Endodermal cell (in vitro differentiated cells): ENCODE measurements around the gene PRDM2. TPM values are rescaled to one million over a fixed set of nuclear protein-coding genes. Genes with fewer than 3 reads are reported as not detected.

Source experiments
- DNase-seq: peaks from one replicate; pipeline ENCODE4 v3.0.0-alpha.2; 2017
- H3K27ac ChIP-seq: 2 replicates; pipeline ENCODE4 v1.5.1; 2013; ENCODE audit warnings: mild to moderate bottlenecking, low read depth, low read length, moderate library complexity
- H3K27me3 ChIP-seq: 2 replicates; pipeline ENCODE4 v1.6.1; 2013; ENCODE audit warnings: mild to moderate bottlenecking, low read length, moderate library complexity; ENCODE audit not compliant: insufficient read depth, control insufficient read depth, poor library complexity, severe bottlenecking
- H3K36me3 ChIP-seq: 2 replicates; pipeline ENCODE4 v1.7.0; 2013; ENCODE audit warnings: mild to moderate bottlenecking, low read length, moderate library complexity; ENCODE audit not compliant: control insufficient read depth, insufficient read depth
- H3K4me1 ChIP-seq: one replicate; pipeline ENCODE4 v1.7.0; 2013; ENCODE audit warnings: low read length; ENCODE audit not compliant: control insufficient read depth, insufficient read depth
- H3K4me3 ChIP-seq: 2 replicates; pipeline ENCODE4 v1.5.1; 2013; ENCODE audit warnings: mild to moderate bottlenecking, low read length, moderate library complexity
- H3K9ac ChIP-seq: 2 replicates; pipeline ENCODE4 v1.6.1; 2013; ENCODE audit warnings: mild to moderate bottlenecking, low read length, moderate library complexity; ENCODE audit not compliant: poor library complexity, severe bottlenecking; ENCODE audit errors: extremely low read depth
- H3K9me3 ChIP-seq: 2 replicates; pipeline ENCODE4 v1.6.1; 2013; ENCODE audit warnings: mild to moderate bottlenecking, low read length, moderate library complexity; ENCODE audit not compliant: control insufficient read depth
- H3K27ac Mint-ChIP-seq: 2 replicates; pipeline ENCODE4 v1.8.0; 2020; ENCODE audit warnings: mixed read lengths
- H3K27me3 Mint-ChIP-seq: 2 replicates; pipeline ENCODE4 v1.8.0; 2021; ENCODE audit warnings: mild to moderate bottlenecking, mixed read lengths; ENCODE audit not compliant: insufficient read depth
- H3K36me3 Mint-ChIP-seq: 2 replicates; pipeline ENCODE4 v1.8.0; 2020; ENCODE audit warnings: low read depth, mixed read lengths
- H3K4me1 Mint-ChIP-seq: 2 replicates; pipeline ENCODE4 v1.8.0; 2020; ENCODE audit warnings: mixed read lengths
- H3K4me3 Mint-ChIP-seq: 2 replicates; pipeline ENCODE4 v1.8.0; 2020; ENCODE audit warnings: mild to moderate bottlenecking, moderate library complexity, mixed read lengths
- H3K9me3 Mint-ChIP-seq: 2 replicates; pipeline ENCODE4 v1.8.0; 2020; ENCODE audit warnings: mild to moderate bottlenecking, mixed read lengths
- CTCF ChIP-seq: fragments of 200-600 bp; sonication (generic); conservative IDR thresholded peaks from 2 replicates; pipeline ENCODE4 v1.5.0; 2021; ENCODE audit warnings: antibody characterized with exemption, mild to moderate bottlenecking
- WGBS, 2 experiments: methylation state at CpG; one replicate each; pipeline versions ENCODE4 v1.1.5 to v1.1.7; 2013; ENCODE audit warnings: missing lambda C conversion rate in 2 of 2, mixed read lengths in 1 of 2; ENCODE audit not compliant: insufficient coverage in 1 of 2, insufficient read length in 1 of 2; 5-methylcytosine and 5-hydroxymethylcytosine counted together
- long read RNA-seq, 4 experiments: library from polyadenylated mRNA in 2 of 4; library from RNA in 1 of 4; library from capped mRNA in 1 of 4; stranded (forward) in 3 of 4; unstranded in 1 of 4; transcript quantifications; one replicate each; pipeline ENCODE4 v2.0.0, GENCODE V29; 2020 to 2021; ENCODE audit warnings: inconsistent platforms in 1 of 4
- polyA plus RNA-seq, 2 experiments: library from polyadenylated mRNA; stranded (reverse); fragments of 50-300 nt; gene quantifications; one replicate each; pipeline ENCODE4 v1.2.3, GENCODE V29; 2013
- total RNA-seq, 2 donors: library from RNA; stranded (reverse); fragmentation: NEBNext Ultra II Directional in 1 of 2; extraction: Animal tissue kit (Norgen Biotek cat#: 25700) in 1 of 2; gene quantifications; 2 replicates in 1 of 2; 3 replicates in 1 of 2; pipeline ENCODE4 v1.2.1, GENCODE V29; 2021

PRDM2 gene
- total RNA-seq: 10 to 100 TPM; 29.4 to 35.4 TPM
- polyA plus RNA-seq (2013, experiment 1 of 2): 35.9 TPM
- polyA plus RNA-seq (2013, experiment 2 of 2): 40.1 TPM
- long read RNA-seq, experiment 1, partial matches to known transcripts: 3 of 8 reads
- long read RNA-seq, experiment 1, other reads (novel, unspliced or antisense): 4 of 8 reads
- long read RNA-seq, experiment 2, full-length matches to known transcripts: 3 of 21 reads
- long read RNA-seq, experiment 2, partial matches to known transcripts: 5 of 21 reads
- long read RNA-seq, experiment 2, other reads (novel, unspliced or antisense): 13 of 21 reads
- long read RNA-seq, experiment 3, partial matches to known transcripts: 0 of 2 reads
- long read RNA-seq, experiment 3, other reads (novel, unspliced or antisense): 2 of 2 reads
- long read RNA-seq, experiment 4, partial matches to known transcripts: 0 of 3 reads
- long read RNA-seq, experiment 4, other reads (novel, unspliced or antisense): 2 of 3 reads

GRCh38 chr1:13699936-13700520, at the start of gene PRDM2:
PRDM2 (plus strand) TSS chr1:13700188; CDS start chr1:13715606, 15,418 bp downstream.
- peak; percentile 73 for DNase-seq
- WGBS, 2 experiments: 2 to 3% methylated on average over 21 to 87 of the region's 87 CpGs
- Histone ChIP-seq H3K27ac (peak within 1 kb of the TSS; percentile 77), H3K9me3 (peaks cover 18% of the 10 kb centered on the region), H3K36me3 (no peaks in the 10 kb centered on the region), H3K4me3 (peak within 1 kb of the TSS; percentile 95), H3K27me3 (peaks cover 27% of the 10 kb centered on the region), H3K4me1 (no peaks in the 10 kb centered on the region), H3K9ac (peak within 1 kb of the TSS; percentile 32)
- H3K27ac Mint-ChIP-seq: peak within 1 kb of the TSS; percentile 88
- H3K36me3 Mint-ChIP-seq: peaks cover 10% of the 10 kb centered on the region
- peaks cover 11% of the 10 kb centered on the region for H3K4me1 Mint-ChIP-seq
- peaks cover 51% of the 10 kb centered on the region for H3K27me3 Mint-ChIP-seq
- H3K9me3 Mint-ChIP-seq: peaks cover 24% of the 10 kb centered on the region
- H3K4me3 Mint-ChIP-seq: peak within 1 kb of the TSS; percentile 79
- TF ChIP-seq CTCF: no peak

GRCh38 chr1:13651279-13651678, 48.7 kb upstream of the PRDM2 start:
- DNase-seq: no peak
- Mint-ChIP-seq H3K27ac (no peak overlapping the region), H3K27me3 (no peaks in the 10 kb centered on the region), H3K9me3 (peaks cover 10% of the 10 kb centered on the region), H3K36me3 (no peaks in the 10 kb centered on the region), H3K4me1 (no peaks in the 10 kb centered on the region), H3K4me3 (no peak overlapping the region)
- Histone ChIP-seq H3K27ac (no peak overlapping the region), H3K4me1 (no peaks in the 10 kb centered on the region), H3K4me3 (no peak overlapping the region), H3K27me3 (no peaks in the 10 kb centered on the region), H3K9ac (no peak overlapping the region), H3K36me3 (no peaks in the 10 kb centered on the region), H3K9me3 (no peaks in the 10 kb centered on the region)
- 95% methylated on average over 2 of the region's 3 CpGs; no CpG with 5 or more reads in 1 of the 2 experiments for WGBS, 2 experiments
- no peak for TF ChIP-seq CTCF

GRCh38 chr1:13652238-13652637, 47.8 kb upstream of the PRDM2 start:
- no peaks in the 10 kb centered on the region for H3K27me3 ChIP-seq
- no peaks in the 10 kb centered on the region for H3K4me1 Mint-ChIP-seq
- no peak overlapping the region for H3K27ac ChIP-seq
- TF ChIP-seq CTCF: no peak
- H3K4me1 ChIP-seq: no peaks in the 10 kb centered on the region
- H3K36me3 Mint-ChIP-seq: no peaks in the 10 kb centered on the region
- no peaks in the 10 kb centered on the region for H3K27me3 Mint-ChIP-seq
- WGBS, 2 experiments: 100% methylated on average over 1 of the region's 1 CpG
- no peak overlapping the region for H3K4me3 ChIP-seq
- H3K27ac Mint-ChIP-seq: no peak overlapping the region
- H3K36me3 ChIP-seq: no peaks in the 10 kb centered on the region
- H3K9me3 Mint-ChIP-seq: peaks cover 16% of the 10 kb centered on the region
- DNase-seq: no peak
- H3K4me3 Mint-ChIP-seq: no peak overlapping the region
- no peaks in the 10 kb centered on the region for H3K9me3 ChIP-seq
- no peak overlapping the region for H3K9ac ChIP-seq
